H1 (cell line): ENCODE results near the gene SLC38A1. TPM values are rescaled to one million over a fixed set of nuclear protein-coding genes. Genes with fewer than 3 reads are reported as not detected.

Experiments
- BACH1 ChIP-seq: IDR thresholded peaks from 2 replicates; pipeline ENCODE4 v1.6.1; 2012; ENCODE audit warnings: low read length, improper control_type of control experiment
- BCL11A ChIP-seq, 2 experiments: IDR thresholded peaks; one replicate each; pipeline ENCODE4 v1.6.1; 2011; ENCODE audit warnings: low read depth in 2 of 2, low read length in 2 of 2, mild to moderate bottlenecking in 2 of 2
- polyA plus RNA-seq, 7 experiments: library from polyadenylated mRNA; depleted of rRNA in 3 of 7; stranded (reverse) in 5 of 7; unstranded in 2 of 7; fragments of >200 nt in 5 of 7; fragments of 200-250 nt in 2 of 7; gene quantifications; 1 replicate in 5 of 7; 2 replicates in 1 of 7; 4 replicates in 1 of 7; pipeline versions ENCODE4 v1.2.1 to v1.2.3, GENCODE V29; 2011 to 2013; ENCODE audit warnings: missing spikeins in 2 of 7, mixed read lengths in 2 of 7
- total RNA-seq: library from RNA; stranded (reverse); fragmentation: NEBNext Ultra II Directional; extraction: Animal tissue kit (Norgen Biotek cat#: 25700); gene quantifications from 2 replicates; pipeline ENCODE4 v1.2.1, GENCODE V29; 2021

The SLC38A1 gene
- total and polyA plus RNA-seq, 2 of the 8 experiments (the other 6 are each of a cell fraction or from before 2014, with no cell fraction given): 83.4 to 242 TPM

DNA sequence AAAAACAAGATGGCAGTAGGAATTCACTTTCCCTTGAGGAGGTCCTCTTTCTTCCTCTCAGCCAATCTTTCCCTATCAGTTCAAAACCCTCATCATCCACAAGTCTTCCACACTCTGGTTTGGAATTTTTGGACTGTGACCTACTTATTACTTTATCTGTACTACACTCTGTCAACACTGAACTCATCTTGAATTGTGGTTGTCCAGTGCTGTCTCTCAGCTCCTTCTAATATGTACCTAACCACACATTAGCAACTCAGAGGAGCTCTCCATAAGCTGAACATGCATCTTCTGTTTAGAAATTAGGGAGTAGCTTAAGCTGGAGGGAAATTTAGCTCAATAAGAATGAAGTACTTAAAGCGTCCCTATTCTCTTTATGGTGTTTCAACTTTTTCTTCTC, 34.8 kb downstream of the SLC38A1 start (continued):
- no peak for TF ChIP-seq BCL11A (IDR thresholded peaks at IDR 0.05; ENCODE audit: low read depth in 2 of 2, low read length in 2 of 2)
- no peak for TF ChIP-seq BACH1
